IMR-90 (cell line): ENCODE measurements around the gene ZNF610. TPM values are rescaled to one million over a fixed set of nuclear protein-coding genes. Genes with fewer than 3 reads are reported as not detected.

Experiments
- ATAC-seq: fragments of 200-7000 bp; cut with Tn5 transposase; 2 replicates; pipeline ENCODE4 v1.9.1; 2020; ENCODE audit warnings: low read depth, mild to moderate bottlenecking, moderate library complexity
- BruUV-seq: library from RNA; stranded (reverse); fragments of 400-500 nt; replicated peaks from 2 replicates; lab custom pipeline; 2021; lab: Mats Ljungman, UMichigan
- CTCF ChIA-PET: fragments of 300-600 bp; formaldehyde crosslinking; extraction: SDS; loops from one replicate; lab custom pipeline; 2021; ENCODE audit warnings: antibody characterized with exemption; lab: Yijun Ruan, JAX
- POLR2A ChIA-PET: fragments of 300-600 bp; sonication (Branson Sonifier 250); formaldehyde crosslinking; loops from one replicate; lab custom pipeline; 2022; ENCODE audit warnings: antibody characterized with exemption; ENCODE audit not compliant: unreplicated experiment; lab: Charles Lee
- DNase-seq: peaks from one replicate; pipeline ENCODE4 v3.0.0; 2013
- H2AFZ ChIP-seq: replicated peaks from 2 replicates; pipeline ENCODE3; 2013; ENCODE audit warnings: low read length, mild to moderate bottlenecking; ENCODE audit not compliant: poor library complexity
- H2AK5ac ChIP-seq: 2 replicates; pipeline ENCODE4 v1.6.1; 2013; ENCODE audit warnings: low read depth, low read length, inconsistent platforms
- H2AK9ac ChIP-seq: replicated peaks from 2 replicates; pipeline ENCODE3; 2013; ENCODE audit warnings: mild to moderate bottlenecking, low read depth, low read length, moderate library complexity; ENCODE audit not compliant: poor library complexity
- H2BK120ac ChIP-seq: 2 replicates; pipeline ENCODE4 v1.6.1; 2013; ENCODE audit warnings: low read depth, low read length, inconsistent platforms
- H2BK15ac ChIP-seq: 3 replicates; pipeline ENCODE4 v1.6.1; 2013; ENCODE audit warnings: low read depth, low read length, inconsistent platforms
- H2BK20ac ChIP-seq: 2 replicates; pipeline ENCODE4 v1.6.1; 2013; ENCODE audit warnings: low read depth, mild to moderate bottlenecking, inconsistent platforms, low read length, moderate library complexity
- H2BK5ac ChIP-seq: 2 replicates; pipeline ENCODE4 v1.6.1; 2013; ENCODE audit warnings: mild to moderate bottlenecking, low read depth, low read length, inconsistent platforms; ENCODE audit not compliant: poor library complexity, severe bottlenecking
- H3K14ac ChIP-seq: replicated peaks from 2 replicates; pipeline ENCODE4 v1.6.1; 2013; ENCODE audit warnings: low read depth, low read length, inconsistent platforms
- H3K18ac ChIP-seq: 2 replicates; pipeline ENCODE4 v1.6.1; 2013; ENCODE audit warnings: low read depth, low read length, control low read depth
- H3K23ac ChIP-seq: 2 replicates; pipeline ENCODE4 v1.6.1; 2013; ENCODE audit warnings: low read depth, low read length, inconsistent platforms
- H3K27ac ChIP-seq: 2 replicates; pipeline ENCODE4 v1.5.1; 2013; ENCODE audit warnings: mild to moderate bottlenecking, control low read depth, low read length; ENCODE audit not compliant: insufficient read depth
- H3K27me3 ChIP-seq: 2 replicates; pipeline ENCODE4 v1.6.1; 2013; ENCODE audit warnings: low read length; ENCODE audit not compliant: control insufficient read depth, insufficient read depth
- H3K36me3 ChIP-seq: 2 replicates; pipeline ENCODE4 v1.6.1; 2013; ENCODE audit warnings: low read length, mixed read lengths; ENCODE audit not compliant: control insufficient read depth, insufficient read depth
- H3K4ac ChIP-seq: 2 replicates; pipeline ENCODE4 v1.6.1; 2013; ENCODE audit warnings: low read depth, low read length, inconsistent platforms
- H3K4me1 ChIP-seq: 2 replicates; pipeline ENCODE4 v1.6.1; 2013; ENCODE audit warnings: low read length, mixed read lengths; ENCODE audit not compliant: control insufficient read depth, insufficient read depth
- H3K4me2 ChIP-seq: 2 replicates; pipeline ENCODE4 v1.6.1; 2013; ENCODE audit warnings: low read depth, mild to moderate bottlenecking, control low read depth, low read length, moderate library complexity
- H3K4me3 ChIP-seq: 2 replicates; pipeline ENCODE4 v1.5.1; 2013; ENCODE audit warnings: low read depth, mild to moderate bottlenecking, control low read depth, low read length, moderate library complexity; ENCODE audit not compliant: insufficient read depth
- H3K56ac ChIP-seq: 2 replicates; pipeline ENCODE4 v1.6.1; 2013; ENCODE audit warnings: low read length, inconsistent platforms; ENCODE audit not compliant: insufficient read depth; ENCODE audit errors: extremely low read depth
- H3K79me1 ChIP-seq, 2 experiments: 2 replicates each; pipeline ENCODE4 v1.6.1; 2013; ENCODE audit warnings: low read length in 2 of 2, inconsistent platforms in 1 of 2, low read depth in 1 of 2
- H3K9ac ChIP-seq: 2 replicates; pipeline ENCODE4 v1.6.1; 2013; ENCODE audit warnings: low read depth, low read length, control low read depth
- H3K9me1 ChIP-seq: 2 replicates; pipeline ENCODE4 v1.6.1; 2013; ENCODE audit warnings: low read length, inconsistent platforms; ENCODE audit not compliant: insufficient read depth
- H3K9me3 ChIP-seq: 2 replicates; pipeline ENCODE4 v1.6.1; 2013; ENCODE audit warnings: low read length; ENCODE audit not compliant: control insufficient read depth, insufficient read depth
- H4K20me1 ChIP-seq: 2 replicates; pipeline ENCODE4 v1.6.1; 2013; ENCODE audit warnings: low read length, inconsistent platforms; ENCODE audit not compliant: insufficient read depth
- H4K5ac ChIP-seq: 2 replicates; pipeline ENCODE4 v1.6.1; 2013; ENCODE audit warnings: mild to moderate bottlenecking, low read depth, low read length, control low read depth
- H4K8ac ChIP-seq, 2 experiments: 2 replicates each; pipeline ENCODE4 v1.6.1; 2013; ENCODE audit warnings: low read depth in 2 of 2, low read length in 2 of 2, control low read depth in 1 of 2, inconsistent platforms in 1 of 2
- H4K91ac ChIP-seq: 2 replicates; pipeline ENCODE4 v1.6.1; 2013; ENCODE audit warnings: low read depth, low read length, inconsistent platforms; ENCODE audit not compliant: insufficient read depth
- BHLHE40 ChIP-seq: fragments of 150-350 bp; IDR thresholded peaks from 2 replicates; pipeline ENCODE4 v1.6.1; 2016; ENCODE audit warnings: mild to moderate bottlenecking, low read depth, low read length
- CEBPB ChIP-seq: IDR thresholded peaks from 2 replicates; pipeline ENCODE4 v1.6.1; 2012; ENCODE audit warnings: low read depth, low read length, improper control_type of control experiment
- CHD1 ChIP-seq: IDR thresholded peaks from 2 replicates; pipeline ENCODE4 v1.6.1; 2012; ENCODE audit warnings: low read depth, low read length, improper control_type of control experiment
- FOS ChIP-seq: fragments of 150-350 bp; IDR thresholded peaks from 2 replicates; pipeline ENCODE4 v1.6.1; 2016; ENCODE audit warnings: low read depth, low read length
- MAFK ChIP-seq: IDR thresholded peaks from 2 replicates; pipeline ENCODE4 v1.6.1; 2012; ENCODE audit warnings: low read depth, low read length, improper control_type of control experiment
- MAZ ChIP-seq: IDR thresholded peaks from 2 replicates; pipeline ENCODE4 v1.6.1; 2012; ENCODE audit warnings: low read depth, mild to moderate bottlenecking, low read length, improper control_type of control experiment, moderate library complexity, borderline replicate concordance
- MXI1 ChIP-seq: IDR thresholded peaks from 2 replicates; pipeline ENCODE4 v1.6.1; 2012; ENCODE audit warnings: low read depth, mild to moderate bottlenecking, low read length, moderate library complexity, borderline replicate concordance
- NFE2L2 ChIP-seq: fragments of 150-350 bp; IDR thresholded peaks from 2 replicates; pipeline ENCODE4 v1.6.1; 2016; ENCODE audit warnings: low read depth, mild to moderate bottlenecking, low read length
- POLR2A ChIP-seq: IDR thresholded peaks from 2 replicates; pipeline ENCODE4 v1.6.1; 2012; ENCODE audit warnings: mild to moderate bottlenecking, low read depth, low read length
- RAD21 ChIP-seq: IDR thresholded peaks from 2 replicates; pipeline ENCODE4 v1.6.1; 2012; ENCODE audit warnings: low read length, improper control_type of control experiment
- RCOR1 ChIP-seq: IDR thresholded peaks from 2 replicates; pipeline ENCODE4 v1.6.1; 2012; ENCODE audit warnings: mild to moderate bottlenecking, low read length, improper control_type of control experiment; ENCODE audit not compliant: insufficient replicate concordance
- RFX5 ChIP-seq: IDR thresholded peaks from 2 replicates; pipeline ENCODE4 v1.8.0; 2012; ENCODE audit warnings: low read depth, mild to moderate bottlenecking, low read length, moderate library complexity
- SMC3 ChIP-seq: fragments of 150-350 bp; IDR thresholded peaks from 2 replicates; pipeline ENCODE4 v1.6.1; 2016; ENCODE audit warnings: low read depth, mild to moderate bottlenecking, antibody characterized with exemption, low read length, moderate library complexity
- WGBS, 2 experiments: methylation state at CpG; one replicate each; pipeline versions ENCODE4 v1.1.5 to v1.1.7; 2013; ENCODE audit warnings: missing lambda C conversion rate in 2 of 2; ENCODE audit not compliant: insufficient read length in 1 of 2; ENCODE audit errors: extremely low coverage in 2 of 2; 5-methylcytosine and 5-hydroxymethylcytosine counted together
- dilution Hi-C: fragments of 300-500 bp; cut with HindIII; formaldehyde crosslinking; loops from one replicate; pipeline ENCODE4 v1.14.3; 2018; ENCODE audit warnings: low sequenced_read_pairs; ENCODE audit not compliant: unreplicated experiment
- in situ Hi-C: fragments of 300-500 bp; cut with MboI; formaldehyde crosslinking; loops from 3 replicates; pipeline ENCODE4 v1.14.3; 2019; ENCODE audit warnings: low sequenced_read_pairs, inconsistent platforms, mixed read lengths
- intact Hi-C: fragments of 100-400 bp; cut with micrococcal nuclease; formaldehyde crosslinking; loops from 2 replicates; pipeline ENCODE4 v1.10.0; 2022
- polyA plus RNA-seq, 3 experiments: library from polyadenylated mRNA; depleted of rRNA; stranded (reverse); fragments of >200 nt; gene quantifications; 2 replicates each; pipeline ENCODE4 v1.2.3, GENCODE V29; 2012; ENCODE audit warnings: low replicate concordance in 1 of 3
- total RNA-seq: library from RNA; depleted of rRNA; stranded (reverse); fragments of >200 nt; gene quantifications from 2 replicates; pipeline ENCODE4 v1.2.3, GENCODE V29; 2012
- TF ChIP-seq, protein P1 (sequence below): fragments of 150-350 bp; IDR thresholded peaks from 2 replicates; pipeline ENCODE4 v1.6.1; 2016; ENCODE audit warnings: low read depth, mild to moderate bottlenecking, low read length, moderate library complexity, borderline replicate concordance
- TF ChIP-seq, protein P2 (sequence below): conservative IDR thresholded peaks from 2 replicates; pipeline ENCODE4 v1.5.1; 2012; ENCODE audit warnings: mild to moderate bottlenecking, low read depth, low read length, improper control_type of control experiment
- TF ChIP-seq, protein P3 (sequence below): fragments of 150-350 bp; IDR thresholded peaks from 2 replicates; pipeline ENCODE4 v1.6.1; 2017; ENCODE audit warnings: mild to moderate bottlenecking, antibody characterized with exemption, low read length, low read depth

Gene ZNF610
- total and polyA plus RNA-seq, 2 of the 4 experiments (the other 2 are of a cell fraction) = 1.6 to 3.6 TPM

DNA sequence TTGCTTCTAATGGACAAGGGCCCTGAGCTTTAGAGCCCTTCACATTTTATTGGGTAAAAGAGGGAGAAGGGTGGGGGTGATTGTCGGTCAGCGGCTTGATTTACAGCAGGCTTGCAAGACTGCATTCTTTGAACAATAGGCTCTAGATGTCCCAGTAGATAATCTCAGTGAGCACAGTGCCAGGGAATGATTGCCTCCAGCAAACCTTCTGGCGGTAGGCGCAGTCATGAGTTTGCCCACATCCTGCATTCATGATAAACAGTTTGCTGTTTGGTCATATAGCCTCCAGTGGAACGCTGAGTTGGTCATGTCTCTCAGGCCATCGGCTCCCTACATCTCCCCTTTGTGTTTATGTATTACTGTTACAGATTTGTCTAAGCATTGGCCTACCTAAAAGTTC lies 74.2 kb downstream of the ZNF610 start:
- H3K56ac ChIP-seq = no peak overlapping the region
- peaks cover 59% of the 10 kb centered on the region for H3K36me3 ChIP-seq
- H3K23ac ChIP-seq = no peak overlapping the region
- H3K27ac ChIP-seq = no peak overlapping the region
- H2AK9ac ChIP-seq = no peak overlapping the region
- no peak overlapping the region for H2AK5ac ChIP-seq
- no TSS peak for BruUV-seq
- dilution Hi-C loops = no loop called here
- no peak overlapping the region for H2BK20ac ChIP-seq
- no peak overlapping the region for H3K18ac ChIP-seq
- no CpG with 5 or more reads among the region's 6 CpGs for WGBS, 2 experiments
- H4K8ac ChIP-seq = no peak overlapping the region
- no peak overlapping the region for H3K4me2 ChIP-seq
- no peaks in the 10 kb centered on the region for H3K27me3 ChIP-seq
- H2BK15ac ChIP-seq = no peak overlapping the region
- POLR2A ChIA-PET = no interaction called here
- no peaks in the 10 kb centered on the region for H3K9me1 ChIP-seq
- TF ChIP-seq, protein P1, sequence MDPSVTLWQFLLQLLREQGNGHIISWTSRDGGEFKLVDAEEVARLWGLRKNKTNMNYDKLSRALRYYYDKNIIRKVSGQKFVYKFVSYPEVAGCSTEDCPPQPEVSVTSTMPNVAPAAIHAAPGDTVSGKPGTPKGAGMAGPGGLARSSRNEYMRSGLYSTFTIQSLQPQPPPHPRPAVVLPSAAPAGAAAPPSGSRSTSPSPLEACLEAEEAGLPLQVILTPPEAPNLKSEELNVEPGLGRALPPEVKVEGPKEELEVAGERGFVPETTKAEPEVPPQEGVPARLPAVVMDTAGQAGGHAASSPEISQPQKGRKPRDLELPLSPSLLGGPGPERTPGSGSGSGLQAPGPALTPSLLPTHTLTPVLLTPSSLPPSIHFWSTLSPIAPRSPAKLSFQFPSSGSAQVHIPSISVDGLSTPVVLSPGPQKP = no peak
- TF ChIP-seq CEBPB = no peak
- TF ChIP-seq CHD1 = no peak
- no peak for TF ChIP-seq FOS
- no peak for TF ChIP-seq MXI1
- TF ChIP-seq NFE2L2 = no peak
- no peak for TF ChIP-seq POLR2A
- no peak for TF ChIP-seq MAFK
- TF ChIP-seq RAD21 = no peak
- no peak for TF ChIP-seq MAZ
- no peak for TF ChIP-seq BHLHE40
- TF ChIP-seq, protein P2, sequence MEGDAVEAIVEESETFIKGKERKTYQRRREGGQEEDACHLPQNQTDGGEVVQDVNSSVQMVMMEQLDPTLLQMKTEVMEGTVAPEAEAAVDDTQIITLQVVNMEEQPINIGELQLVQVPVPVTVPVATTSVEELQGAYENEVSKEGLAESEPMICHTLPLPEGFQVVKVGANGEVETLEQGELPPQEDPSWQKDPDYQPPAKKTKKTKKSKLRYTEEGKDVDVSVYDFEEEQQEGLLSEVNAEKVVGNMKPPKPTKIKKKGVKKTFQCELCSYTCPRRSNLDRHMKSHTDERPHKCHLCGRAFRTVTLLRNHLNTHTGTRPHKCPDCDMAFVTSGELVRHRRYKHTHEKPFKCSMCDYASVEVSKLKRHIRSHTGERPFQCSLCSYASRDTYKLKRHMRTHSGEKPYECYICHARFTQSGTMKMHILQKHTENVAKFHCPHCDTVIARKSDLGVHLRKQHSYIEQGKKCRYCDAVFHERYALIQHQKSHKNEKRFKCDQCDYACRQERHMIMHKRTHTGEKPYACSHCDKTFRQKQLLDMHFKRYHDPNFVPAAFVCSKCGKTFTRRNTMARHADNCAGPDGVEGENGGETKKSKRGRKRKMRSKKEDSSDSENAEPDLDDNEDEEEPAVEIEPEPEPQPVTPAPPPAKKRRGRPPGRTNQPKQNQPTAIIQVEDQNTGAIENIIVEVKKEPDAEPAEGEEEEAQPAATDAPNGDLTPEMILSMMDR = no peak
- TF ChIP-seq RFX5 = no peak
- TF ChIP-seq SMC3 = no peak
- no peak for TF ChIP-seq RCOR1
- TF ChIP-seq, protein P3, sequence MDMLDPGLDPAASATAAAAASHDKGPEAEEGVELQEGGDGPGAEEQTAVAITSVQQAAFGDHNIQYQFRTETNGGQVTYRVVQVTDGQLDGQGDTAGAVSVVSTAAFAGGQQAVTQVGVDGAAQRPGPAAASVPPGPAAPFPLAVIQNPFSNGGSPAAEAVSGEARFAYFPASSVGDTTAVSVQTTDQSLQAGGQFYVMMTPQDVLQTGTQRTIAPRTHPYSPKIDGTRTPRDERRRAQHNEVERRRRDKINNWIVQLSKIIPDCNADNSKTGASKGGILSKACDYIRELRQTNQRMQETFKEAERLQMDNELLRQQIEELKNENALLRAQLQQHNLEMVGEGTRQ = no peak
- H3K9me3 ChIP-seq = peaks cover 51% of the 10 kb centered on the region
- no peak overlapping the region for H3K14ac ChIP-seq
- no peaks in the 10 kb centered on the region for H3K4me1 ChIP-seq
- H3K4ac ChIP-seq = no peak overlapping the region
- intact Hi-C loops = no loop called here
- ATAC-seq (no peak), DNase-seq (no peak)
- no peak overlapping the region for H2BK120ac ChIP-seq
- H3K4me3 ChIP-seq = no peak overlapping the region
- CTCF ChIA-PET = no interaction called here
- no peak overlapping the region for H2BK5ac ChIP-seq
- H2AFZ ChIP-seq = no peak overlapping the region
- no peaks in the 10 kb centered on the region for H4K20me1 ChIP-seq
- in situ Hi-C loops = no loop called here
- H3K79me1 ChIP-seq = no peaks in the 10 kb centered on the region
- H4K5ac ChIP-seq = no peak overlapping the region
- H3K9ac ChIP-seq = no peak overlapping the region
- no peak overlapping the region for H4K91ac ChIP-seq
